ENCODE data around the gene CLRN2. TPM values are rescaled to one million over a fixed set of nuclear protein-coding genes. Genes with fewer than 3 reads are reported as not detected.

The CLRN2 gene
- total RNA-seq, 2 experiments from 2014 or later = not detected

Other genes starting within 250 kb of the CLRN2 start
- gene QDPR, start 3.1 kb upstream of the CLRN2 start, total RNA-seq = 10 to 100 TPM; 56.5 to 57.9 TPM
- gene LAP3, start 62.0 kb downstream of the CLRN2 start, total RNA-seq = 100 to 1,000 TPM; 146 TPM
- 10 to 100 TPM; 57.2 to 72.5 TPM for gene MED28, start 99.5 kb downstream of the CLRN2 start, total RNA-seq

Measured in activated naive CD8-positive, alpha-beta T cell treated with anti-CD3 and anti-CD28 coated beads for 36 hours (primary cell).